PC-3 (cell line): ENCODE results near the gene UGT1A9. TPM values are rescaled to one million over a fixed set of nuclear protein-coding genes. Genes with fewer than 3 reads are reported as not detected.

Source experiments
- ATAC-seq: fragments of 200-7000 bp; cut with Tn5 transposase; 2 replicates; pipeline ENCODE4 v1.9.1; 2020; ENCODE audit warnings: mild to moderate bottlenecking, moderate library complexity
- BruUV-seq: library from RNA; stranded (reverse); fragments of 400-500 nt; replicated peaks from 2 replicates; lab custom pipeline; 2021; lab: Mats Ljungman, UMichigan
- CTCF ChIA-PET: fragments of 300-600 bp; sonication (Branson Sonifier 250); formaldehyde crosslinking; loops from one replicate; lab custom pipeline; 2022; ENCODE audit warnings: antibody characterized with exemption; lab: Charles Lee
- POLR2A ChIA-PET: fragments of 300-600 bp; sonication (Branson Sonifier 250); formaldehyde crosslinking; loops from one replicate; lab custom pipeline; 2022; ENCODE audit warnings: antibody characterized with exemption; ENCODE audit not compliant: unreplicated experiment; lab: Charles Lee
- DNase-seq: peaks from one replicate; pipeline ENCODE4 v3.0.0-alpha.2; 2015
- H2AFZ ChIP-seq: fragments of 300-600 bp; sonication (generic); 2 replicates; pipeline ENCODE4 v1.6.0; 2016; ENCODE audit warnings: antibody characterized with exemption, low read length
- H3F3A ChIP-seq: fragments of 300-600 bp; sonication (generic); one replicate; pipeline ENCODE4 v1.6.0; 2017; ENCODE audit warnings: antibody characterized with exemption, low read length, control low read depth, mild to moderate bottlenecking; ENCODE audit not compliant: unreplicated experiment
- H3K27ac ChIP-seq: fragments of 300-600 bp; sonication (generic); 2 replicates; pipeline ENCODE4 v1.5.1; 2016; ENCODE audit warnings: mild to moderate bottlenecking, low read length
- H3K27me3 ChIP-seq: fragments of 300-600 bp; sonication (generic); 2 replicates; pipeline ENCODE4 v1.6.1; 2016; ENCODE audit warnings: low read length, mixed read lengths
- H3K36me3 ChIP-seq: fragments of 300-600 bp; sonication (generic); 2 replicates; pipeline ENCODE4 v1.6.1; 2016; ENCODE audit warnings: low read depth, mixed run types, low read length, mixed read lengths
- H3K4me1 ChIP-seq: fragments of 300-600 bp; sonication (generic); 2 replicates; pipeline ENCODE4 v1.5.1; 2016; ENCODE audit warnings: low read length; ENCODE audit not compliant: insufficient read depth
- H3K4me2 ChIP-seq: fragments of 300-600 bp; sonication (generic); 2 replicates; pipeline ENCODE4 v1.6.0; 2016; ENCODE audit warnings: low read length
- H3K4me3 ChIP-seq: fragments of 300-600 bp; sonication (generic); 2 replicates; pipeline ENCODE4 v1.5.1; 2016; ENCODE audit warnings: mild to moderate bottlenecking, low read length, mixed read lengths
- H3K79me2 ChIP-seq: fragments of 300-600 bp; sonication (generic); 2 replicates; pipeline ENCODE4 v1.6.1; 2017; ENCODE audit warnings: low read length, mixed read lengths
- H3K9ac ChIP-seq: fragments of 300-600 bp; sonication (generic); 2 replicates; pipeline ENCODE4 v1.6.0; 2016; ENCODE audit warnings: mild to moderate bottlenecking, low read length
- H3K9me2 ChIP-seq: fragments of 300-600 bp; sonication (generic); replicated peaks from 2 replicates; pipeline ENCODE4 v1.6.1; 2016; ENCODE audit warnings: mixed run types, low read length, mixed read lengths
- H3K9me3 ChIP-seq: fragments of 300-600 bp; sonication (generic); 2 replicates; pipeline ENCODE4 v1.6.1; 2016; ENCODE audit warnings: low read length, mixed read lengths
- H4K20me1 ChIP-seq: fragments of 300-600 bp; sonication (generic); 2 replicates; pipeline ENCODE4 v1.6.1; 2016; ENCODE audit warnings: low read length, mixed read lengths
- CTCF ChIP-seq: fragments of 300-600 bp; sonication (generic); conservative IDR thresholded peaks from 2 replicates; pipeline ENCODE4 v1.5.1; 2017; ENCODE audit warnings: antibody characterized with exemption, low read depth, mild to moderate bottlenecking, low read length
- EZH2 ChIP-seq: fragments of 300-600 bp; sonication (generic); IDR thresholded peaks from one replicate; pipeline ENCODE4 v1.6.1; 2017; ENCODE audit warnings: antibody characterized with exemption, mild to moderate bottlenecking, low read length; ENCODE audit not compliant: unreplicated experiment
- EZH2phosphoT487 ChIP-seq: fragments of 300-600 bp; sonication (generic); IDR thresholded peaks from 2 replicates; pipeline ENCODE4 v1.6.1; 2018; ENCODE audit warnings: mild to moderate bottlenecking, antibody characterized with exemption, low read length, borderline replicate concordance
- intact Hi-C: fragments of 100-400 bp; cut with micrococcal nuclease; formaldehyde crosslinking; loops from 2 replicates; pipeline ENCODE4 v1.9.0; 2023
- total RNA-seq: library from RNA; depleted of rRNA; stranded (reverse); fragments of >200 nt; gene quantifications from 2 replicates; pipeline ENCODE4 v1.2.3, GENCODE V29; 2014

Gene UGT1A9
- total RNA-seq, 1 experiment from 2014 or later = not detected

GRCh38 chr2:233764264-233764663, 92.6 kb downstream of the UGT1A9 start:
- Histone ChIP-seq H3K9ac (peak overlapping the region; percentile 42; the same call in 1 of the 2 replicates), H3K4me2 (peak overlapping the region; percentile 43), H3K4me3 (no peak overlapping the region), H3K9me3 (no peaks in the 10 kb centered on the region), H2AFZ (0 out of 2 replicates have a peak overlapping the region, but pooled peaks have one; percentile 53), H3K36me3 (no peaks in the 10 kb centered on the region), H3F3A (no peaks in the 10 kb centered on the region), H3K27me3 (no peaks in the 10 kb centered on the region), H3K4me1 (peaks cover 19% of the 10 kb centered on the region), H3K9me2 (0 out of 2 replicates have a peak, but pooled peaks cover 4% of the 10 kb centered on the region), H4K20me1 (no peaks in the 10 kb centered on the region), H3K79me2 (no peaks in the 10 kb centered on the region), H3K27ac (peak overlapping the region; percentile 79)
- ChIA-PET POLR2A (no interaction called here), CTCF (no interaction called here)
- no TSS peak for BruUV-seq
- ATAC-seq (peak; percentile 87), DNase-seq (peak; percentile 65)
- no peak for TF ChIP-seq EZH2phosphoT487
- no peak for TF ChIP-seq EZH2
- no peak for TF ChIP-seq CTCF
- intact Hi-C loops = no loop called here

- Histone ChIP-seq H3K4me1 (peaks cover 19% of the 10 kb centered on the region), H3K9me2 (0 out of 2 replicates have a peak, but pooled peaks cover 4% of the 10 kb centered on the region), H4K20me1 (no peaks in the 10 kb centered on the region), H3K9ac (peak overlapping the region; percentile 34; the same call in 1 of the 2 replicates), H3K4me3 (no peak overlapping the region), H3K9me3 (no peaks in the 10 kb centered on the region), H3K36me3 (no peaks in the 10 kb centered on the region), H3K79me2 (no peaks in the 10 kb centered on the region), H3F3A (no peaks in the 10 kb centered on the region), H3K4me2 (peak overlapping the region; percentile 43), H2AFZ (0 out of 2 replicates have a peak overlapping the region, but pooled peaks have one; percentile 53), H3K27me3 (no peaks in the 10 kb centered on the region), H3K27ac (peak overlapping the region; percentile 79)
- intact Hi-C loops = no loop called here
- BruUV-seq = TSS peak; percentile 94
- TF ChIP-seq EZH2 (no peak), EZH2phosphoT487 (no peak), CTCF (no peak)
- POLR2A ChIA-PET = no interaction called here
- CTCF ChIA-PET = no interaction called here
- DNase-seq (peak; percentile 13), ATAC-seq (peak; percentile 36)
These were observed 93.1 kb downstream of the UGT1A9 start for GRCh38 chr2:233764761-233765160.

- DNase-seq = no peak
- ChIA-PET POLR2A (no interaction called here), CTCF (no interaction called here)
- Histone ChIP-seq H4K20me1 (no peaks in the 10 kb centered on the region), H3K9me3 (no peaks in the 10 kb centered on the region), H3K27ac (no peak overlapping the region), H3F3A (no peaks in the 10 kb centered on the region), H3K9ac (no peak overlapping the region), H2AFZ (no peak overlapping the region), H3K27me3 (no peaks in the 10 kb centered on the region), H3K4me3 (no peak overlapping the region), H3K4me2 (no peak overlapping the region), H3K4me1 (peaks cover 19% of the 10 kb centered on the region), H3K9me2 (0 out of 2 replicates have a peak, but pooled peaks cover 4% of the 10 kb centered on the region), H3K79me2 (no peaks in the 10 kb centered on the region), H3K36me3 (no peaks in the 10 kb centered on the region)
- intact Hi-C loops = no loop called here
- ATAC-seq = no peak
- no TSS peak for BruUV-seq
- TF ChIP-seq EZH2 (no peak), CTCF (no peak), EZH2phosphoT487 (no peak)
These were observed 94.7 kb downstream of the UGT1A9 start for GRCh38 chr2:233766416-233766815.
